ENCODE results near the gene PRR7. TPM values are rescaled to one million over a fixed set of nuclear protein-coding genes. Genes with fewer than 3 reads are reported as not detected.

The PRR7 gene
- polyA plus RNA-seq, 1 of the 3 experiments (the other 2 are of a cell fraction): 17.1 TPM

DNA sequence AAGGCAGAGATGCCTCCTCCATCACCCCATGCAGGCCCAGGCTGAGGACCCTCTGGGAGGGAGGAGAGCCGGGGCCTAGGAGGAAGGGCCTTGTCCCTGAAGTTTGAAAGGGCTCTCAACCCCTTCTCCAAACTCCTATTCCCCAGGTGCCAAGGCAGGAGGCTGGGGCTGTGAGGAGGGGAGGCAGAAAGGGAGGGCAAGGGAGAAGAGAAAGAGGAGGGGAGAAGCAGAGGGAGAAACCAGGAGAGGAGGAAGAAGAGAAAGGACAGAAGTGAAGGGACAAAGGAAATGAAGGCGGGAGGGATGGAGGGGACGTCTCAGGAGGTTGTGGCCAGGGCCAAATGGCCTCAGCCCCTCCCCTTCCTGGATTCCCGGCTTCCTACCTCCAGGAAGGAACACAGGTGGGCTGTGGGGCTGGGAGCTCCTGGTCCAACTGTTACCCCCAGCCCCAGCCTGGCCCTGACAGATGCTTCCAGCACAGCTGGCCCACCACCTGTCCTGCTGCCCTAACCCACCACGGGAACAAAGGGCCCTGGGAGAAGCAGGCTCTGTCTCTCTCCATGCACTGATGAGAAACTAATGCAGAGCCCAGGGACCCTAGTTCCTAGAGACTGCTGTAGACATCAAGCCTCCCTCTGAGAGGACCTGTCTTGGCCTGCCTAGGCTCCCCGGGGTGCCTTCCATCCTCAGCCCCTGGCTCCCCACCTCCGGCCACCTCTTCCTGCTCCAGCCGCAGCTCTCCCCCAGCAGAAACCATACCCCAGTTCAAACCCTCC lies 23.3 kb downstream of the PRR7 start (continued):
- TF ChIP-seq EZH2phosphoT487 (IDR thresholded peaks at IDR 0.05; ENCODE audit: borderline replicate concordance, low read depth): no peak
- no peak for TF ChIP-seq NRF1 (IDR thresholded peaks at IDR 0.05; ENCODE audit: low read depth, low read length)
- no peak for TF ChIP-seq TAF1 (IDR thresholded peaks at IDR 0.05; ENCODE audit: borderline replicate concordance, low read depth, low read length)
- TF ChIP-seq TCF12 (IDR thresholded peaks at IDR 0.05): no peak
- no peak for TF ChIP-seq MEF2A (IDR thresholded peaks at IDR 0.05; ENCODE audit: borderline replicate concordance, low read depth)
- no peak for TF ChIP-seq JUND (IDR thresholded peaks at IDR 0.05)
- TF ChIP-seq RAD21 (IDR thresholded peaks at IDR 0.05; ENCODE audit: low read length): no peak
- no peak for TF ChIP-seq RXRA (IDR thresholded peaks at IDR 0.05; ENCODE audit: borderline replicate concordance, low read depth)

DNA sequence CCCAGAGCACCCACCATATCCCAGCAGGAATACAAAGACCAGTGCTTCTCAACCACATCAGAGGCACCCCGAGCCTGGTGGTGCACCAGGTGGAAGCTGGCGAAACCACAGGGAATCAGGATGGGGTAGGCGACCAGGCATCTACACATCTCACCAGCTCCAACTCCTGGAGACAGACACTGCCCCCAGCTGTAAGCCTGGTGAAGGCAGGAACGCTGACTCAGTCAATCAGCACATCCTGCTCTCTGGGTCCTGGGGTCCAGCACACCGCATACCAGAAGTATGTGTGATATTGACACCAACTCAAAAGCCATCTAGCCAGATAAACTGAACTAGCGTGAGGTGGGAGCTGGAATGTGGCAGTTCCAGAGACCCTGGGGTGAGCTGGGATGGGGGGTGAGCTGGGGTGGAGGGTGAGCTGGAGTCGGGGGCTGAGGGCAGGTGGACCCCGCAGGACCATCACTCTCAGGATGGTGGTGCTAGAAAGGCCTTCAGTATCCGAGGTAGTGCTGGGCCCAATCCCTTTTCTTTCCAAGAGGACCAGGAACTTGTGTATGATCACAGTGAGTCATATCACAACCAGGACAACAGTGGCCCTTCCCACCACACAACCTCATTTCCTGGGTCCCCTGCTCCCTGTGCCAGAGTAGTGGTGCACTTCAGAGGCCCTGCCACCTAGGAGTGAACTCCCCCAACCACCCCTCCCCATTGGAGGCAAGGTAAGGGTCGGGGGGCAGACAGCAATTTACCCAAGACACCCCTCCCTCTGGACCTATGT lies 24.3 kb downstream of the PRR7 start:
- Histone ChIP-seq H3K27me3 (ENCODE audit: insufficient read depth) (no peaks in the 10 kb centered on the region), H3K9me3 (no peaks in the 10 kb centered on the region), H2AFZ (ENCODE audit: low read depth) (no peak overlapping the region), H3K27ac (ENCODE audit: low read depth in 2 of 2, low read length in 1 of 2) (peak overlapping the region; percentile 38 to 53; a peak in 3 of 4 replicates), H3K36me3 (replicated peaks in 1 of 2; ENCODE audit: control insufficient read depth in 1 of 2, insufficient read depth in 2 of 2, low read length in 1 of 2) (peaks cover 20 to 40% of the 10 kb centered on the region in 2 experiments), H4K20me1 (ENCODE audit: insufficient read depth) (peaks cover 60% of the 10 kb centered on the region), H3K4me3 (ENCODE audit: low read depth in 2 of 2, low read length in 1 of 2) (peak overlapping the region; percentile 96), H3F3A (replicated peaks; ENCODE audit: insufficient read depth) (peaks cover 19% of the 10 kb centered on the region), H3K4me2 (peak overlapping the region; percentile 100), H3K79me2 (ENCODE audit: insufficient read depth) (peaks cover 63% of the 10 kb centered on the region), H3K4me1 (ENCODE audit: control insufficient read depth in 1 of 2, insufficient read depth in 2 of 2, low read depth in 1 of 2, low read length in 1 of 2) (peaks cover 35 to 57% of the 10 kb centered on the region in 2 experiments; a peak in 3 of 4 replicates), H3K9ac (peak overlapping the region; percentile 81; the same call in 1 of the 2 replicates), H3K9me2 (no peaks in the 10 kb centered on the region)
- ChIA-PET POLR2A (interaction anchor here (1.1 to 4.6 kb wide), 10 partner anchors 8 to 30 kb away, joined by 3 to 43 read pairs (median 10); partner anchors contain the start of gene PDLIM7), CTCF (interaction anchor here (1.0 to 20.3 kb wide), 7 partner anchors 15 to 357 kb away, joined by 3 to 215 read pairs (median 12); partner anchors contain the start of gene PDLIM7)
- WGBS (ENCODE audit: low lambda C conversion rate): 81% methylated on average over 5 of the region's 10 CpGs
- DNase-seq: no peak
- TF ChIP-seq, protein P1, sequence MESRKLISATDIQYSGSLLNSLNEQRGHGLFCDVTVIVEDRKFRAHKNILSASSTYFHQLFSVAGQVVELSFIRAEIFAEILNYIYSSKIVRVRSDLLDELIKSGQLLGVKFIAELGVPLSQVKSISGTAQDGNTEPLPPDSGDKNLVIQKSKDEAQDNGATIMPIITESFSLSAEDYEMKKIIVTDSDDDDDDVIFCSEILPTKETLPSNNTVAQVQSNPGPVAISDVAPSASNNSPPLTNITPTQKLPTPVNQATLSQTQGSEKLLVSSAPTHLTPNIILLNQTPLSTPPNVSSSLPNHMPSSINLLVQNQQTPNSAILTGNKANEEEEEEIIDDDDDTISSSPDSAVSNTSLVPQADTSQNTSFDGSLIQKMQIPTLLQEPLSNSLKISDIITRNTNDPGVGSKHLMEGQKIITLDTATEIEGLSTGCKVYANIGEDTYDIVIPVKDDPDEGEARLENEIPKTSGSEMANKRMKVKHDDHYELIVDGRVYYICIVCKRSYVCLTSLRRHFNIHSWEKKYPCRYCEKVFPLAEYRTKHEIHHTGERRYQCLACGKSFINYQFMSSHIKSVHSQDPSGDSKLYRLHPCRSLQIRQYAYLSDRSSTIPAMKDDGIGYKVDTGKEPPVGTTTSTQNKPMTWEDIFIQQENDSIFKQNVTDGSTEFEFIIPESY (IDR thresholded peaks at IDR 0.05; ENCODE audit: borderline replicate concordance, low read depth): no peak
- TF ChIP-seq RXRA (IDR thresholded peaks at IDR 0.05; ENCODE audit: borderline replicate concordance, low read depth) (no peak), TEAD4 (IDR thresholded peaks at IDR 0.05; ENCODE audit: borderline replicate concordance, insufficient read depth) (no peak), RFX5 (IDR thresholded peaks at IDR 0.05; ENCODE audit: low read length) (no peak), FOXM1 (IDR thresholded peaks at IDR 0.05; ENCODE audit: low read depth) (no peak), SMC3 (IDR thresholded peaks at IDR 0.05; ENCODE audit: low read depth, low read length) (no peak), YY1 (IDR thresholded peaks at IDR 0.05; ENCODE audit: low read depth) (no peak), RAD21 (IDR thresholded peaks at IDR 0.05; ENCODE audit: low read length) (no peak)
- TF ChIP-seq, protein P2, sequence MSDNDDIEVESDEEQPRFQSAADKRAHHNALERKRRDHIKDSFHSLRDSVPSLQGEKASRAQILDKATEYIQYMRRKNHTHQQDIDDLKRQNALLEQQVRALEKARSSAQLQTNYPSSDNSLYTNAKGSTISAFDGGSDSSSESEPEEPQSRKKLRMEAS (IDR thresholded peaks at IDR 0.05; ENCODE audit: low read depth): no peak

All from SK-N-SH (cell line).